Measurements from ENCODE around the gene RBM33.

RBM33 gene

DNA sequence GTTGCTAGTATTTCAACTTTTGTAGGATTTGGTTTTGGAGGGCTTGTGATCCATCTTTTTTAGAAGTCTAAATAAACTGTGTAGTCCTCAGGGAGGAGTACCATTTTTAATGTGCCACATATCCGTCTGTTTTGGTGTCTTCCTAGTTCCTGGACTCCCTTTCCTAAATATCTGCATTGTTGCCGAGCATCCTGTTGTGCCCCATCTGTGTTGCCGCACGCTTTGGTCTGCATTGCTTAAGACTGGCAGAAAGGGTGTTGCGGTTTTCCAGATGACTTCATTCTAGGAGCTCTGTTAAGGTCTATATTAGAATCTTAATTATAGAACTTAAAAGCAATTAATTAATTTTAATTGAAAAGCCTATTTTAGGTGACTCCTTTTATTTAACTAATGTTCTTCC is 49.4 kb downstream of the RBM33 start:
- no peak for DNase-seq

GRCh38 chr7:155694851-155695250 is 50.4 kb downstream of the RBM33 start:
- DNase-seq: no peak

- DNase-seq: no peak
Measured at GRCh38 chr7:155696747-155697146, 52.3 kb downstream of the RBM33 start.

DNA sequence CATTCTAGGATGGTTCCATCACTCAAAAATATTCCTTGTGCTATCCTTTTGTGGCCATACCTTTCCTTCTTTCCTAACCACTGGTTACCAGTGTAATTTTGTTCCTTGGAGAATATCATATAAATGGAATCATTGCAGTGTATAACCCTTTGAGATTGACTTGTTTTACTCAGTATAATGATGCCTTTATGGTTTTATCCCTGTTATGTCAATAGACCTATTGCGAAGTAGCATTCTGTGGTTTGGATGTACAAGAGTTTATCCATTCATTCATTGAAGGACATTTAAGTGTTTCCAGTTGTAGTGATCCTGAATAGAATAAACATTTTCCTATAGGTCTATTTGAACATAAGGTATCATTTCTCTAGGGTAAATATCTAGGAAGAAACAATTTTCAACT is 54.2 kb downstream of the RBM33 start:
- no peak for DNase-seq

- no peak for DNase-seq
Measured at GRCh38 chr7:155699180-155699579, 54.7 kb downstream of the RBM33 start.

DNA sequence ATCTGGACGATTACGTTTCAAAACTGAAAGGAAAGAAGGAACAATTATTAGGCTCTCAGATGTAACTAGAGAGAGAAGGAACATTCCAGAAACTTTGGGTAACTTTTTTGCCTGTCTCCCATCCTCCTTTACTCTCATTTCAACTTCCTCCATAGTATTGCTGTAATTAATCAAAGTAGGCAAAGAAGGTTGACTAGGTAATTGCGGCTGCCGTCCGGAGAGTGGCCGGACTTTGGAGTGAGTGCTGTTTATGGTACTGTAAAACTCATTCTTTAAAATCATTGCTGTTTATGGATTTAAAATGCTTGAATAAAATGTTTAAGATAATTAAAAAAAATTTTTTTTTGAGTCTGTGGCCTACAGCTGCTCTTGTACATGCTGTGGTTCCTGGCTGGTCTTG is 56.4 kb downstream of the RBM33 start:
- no peak for DNase-seq

GRCh38 chr7:155701972-155702544 is 57.6 kb downstream of the RBM33 start:
- DNase-seq: no peak

DNA sequence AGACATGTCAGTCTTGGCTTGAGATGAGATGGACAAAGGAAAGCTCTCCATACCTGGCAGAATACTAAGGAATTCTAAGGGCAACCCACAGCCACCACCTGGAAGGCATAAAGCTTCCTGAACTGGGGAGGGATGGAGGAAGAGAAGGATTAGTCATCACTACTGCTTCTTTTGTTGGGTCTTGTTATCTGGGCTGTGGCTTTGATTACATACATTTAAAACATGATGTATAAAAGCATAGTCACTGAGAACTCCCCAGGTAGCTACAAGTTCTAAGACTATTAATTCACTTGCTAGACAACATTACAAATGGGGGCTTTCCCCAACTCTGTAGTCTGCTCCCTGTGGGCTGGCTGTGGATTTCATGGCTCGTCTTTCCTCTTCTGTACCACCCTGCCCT is 58.2 kb downstream of the RBM33 start:
- DNase-seq: no peak

- no peak for DNase-seq
Measured at GRCh38 chr7:155705623-155706360, 61.3 kb downstream of the RBM33 start.

DNA sequence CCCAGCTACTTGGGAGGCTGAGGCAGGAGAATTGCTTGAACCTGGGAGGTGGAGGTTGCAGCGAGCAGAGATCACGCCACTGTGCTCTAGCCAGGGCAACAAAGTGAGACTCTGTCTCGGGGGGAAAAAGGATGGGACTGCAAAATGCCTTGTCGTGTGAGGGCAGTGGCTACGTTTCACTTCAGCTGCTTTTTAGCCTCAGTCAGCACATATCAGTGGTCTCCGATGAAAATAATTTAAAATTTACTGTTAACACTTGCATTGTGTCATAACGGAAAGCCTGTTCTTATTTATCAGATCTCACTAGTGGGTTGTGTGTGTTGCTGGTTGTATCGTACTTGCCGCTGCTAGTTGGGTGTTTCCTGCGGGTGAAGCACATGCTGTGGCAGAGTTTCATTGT is 61.9 kb downstream of the RBM33 start:
- DNase-seq: no peak

GRCh38 chr7:155709453-155709852 is 65.0 kb downstream of the RBM33 start:
- no peak for DNase-seq

GRCh38 chr7:155710031-155710430 is 65.6 kb downstream of the RBM33 start:
- no peak for DNase-seq

DNA sequence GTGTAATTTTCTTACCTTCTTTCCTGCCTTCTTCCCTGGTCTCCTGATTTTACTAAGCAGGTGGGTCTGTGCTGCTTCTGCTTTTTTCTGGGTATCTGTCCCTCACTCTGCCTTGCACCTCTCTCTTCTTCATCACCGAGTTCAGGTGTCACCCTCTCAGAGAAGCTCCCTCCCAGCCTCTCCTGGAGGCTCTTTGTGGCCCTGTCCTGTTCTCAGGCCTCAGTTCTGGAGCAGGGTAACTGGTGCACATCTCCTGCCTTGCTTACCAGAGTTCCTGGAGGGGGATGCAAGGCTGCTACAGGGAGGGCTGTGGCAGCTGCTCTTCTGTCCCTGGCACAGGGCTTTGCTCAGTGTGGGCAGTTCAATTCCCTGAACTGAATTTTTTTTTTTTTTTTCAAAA is 66.1 kb downstream of the RBM33 start:
- DNase-seq: no peak

DNA sequence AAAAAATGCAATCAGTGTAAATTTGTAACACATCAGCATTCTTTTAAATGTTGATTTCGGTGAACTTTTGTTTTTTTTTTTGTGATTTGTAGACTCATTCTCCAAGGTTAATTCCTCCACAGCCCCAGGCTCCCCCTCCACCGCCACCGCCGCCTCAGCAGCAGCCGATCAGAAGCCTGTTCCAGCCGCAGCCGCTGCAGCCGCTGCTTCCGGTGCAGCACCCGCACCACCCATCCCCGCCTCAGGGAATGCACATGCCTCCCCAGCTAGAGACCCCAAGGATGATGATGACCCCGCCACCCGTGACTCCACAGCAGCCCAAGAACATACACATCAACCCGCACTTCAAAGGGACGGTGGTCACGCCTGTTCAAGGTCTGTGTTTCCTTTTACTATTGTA is 66.6 kb downstream of the RBM33 start:
- no peak for DNase-seq

DNA sequence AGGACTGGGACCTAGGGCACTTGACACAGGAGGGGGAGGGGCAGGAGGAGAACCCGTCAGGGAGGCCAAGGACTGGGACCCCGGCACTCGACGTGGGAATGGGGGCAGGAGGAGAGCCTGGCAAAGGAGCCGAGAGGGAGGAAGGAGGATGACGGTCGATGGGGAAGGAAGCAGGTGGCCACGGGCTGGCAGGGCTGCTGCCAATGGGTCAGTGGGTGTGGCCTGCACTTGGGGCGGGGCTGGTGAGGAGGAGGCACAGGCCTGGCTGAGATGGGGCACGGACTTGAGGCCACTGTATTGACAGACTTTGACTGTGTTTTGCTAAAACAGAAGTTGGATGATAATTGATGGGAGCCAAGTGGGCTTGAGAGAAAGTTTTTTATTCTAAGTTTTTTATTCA is 68.9 kb downstream of the RBM33 start:
- no peak for DNase-seq

GRCh38 chr7:155714702-155715101 is 70.2 kb downstream of the RBM33 start:
- DNase-seq: no peak

GRCh38 chr7:155715111-155715805 is 70.8 kb downstream of the RBM33 start:
- DNase-seq: no peak

DNA sequence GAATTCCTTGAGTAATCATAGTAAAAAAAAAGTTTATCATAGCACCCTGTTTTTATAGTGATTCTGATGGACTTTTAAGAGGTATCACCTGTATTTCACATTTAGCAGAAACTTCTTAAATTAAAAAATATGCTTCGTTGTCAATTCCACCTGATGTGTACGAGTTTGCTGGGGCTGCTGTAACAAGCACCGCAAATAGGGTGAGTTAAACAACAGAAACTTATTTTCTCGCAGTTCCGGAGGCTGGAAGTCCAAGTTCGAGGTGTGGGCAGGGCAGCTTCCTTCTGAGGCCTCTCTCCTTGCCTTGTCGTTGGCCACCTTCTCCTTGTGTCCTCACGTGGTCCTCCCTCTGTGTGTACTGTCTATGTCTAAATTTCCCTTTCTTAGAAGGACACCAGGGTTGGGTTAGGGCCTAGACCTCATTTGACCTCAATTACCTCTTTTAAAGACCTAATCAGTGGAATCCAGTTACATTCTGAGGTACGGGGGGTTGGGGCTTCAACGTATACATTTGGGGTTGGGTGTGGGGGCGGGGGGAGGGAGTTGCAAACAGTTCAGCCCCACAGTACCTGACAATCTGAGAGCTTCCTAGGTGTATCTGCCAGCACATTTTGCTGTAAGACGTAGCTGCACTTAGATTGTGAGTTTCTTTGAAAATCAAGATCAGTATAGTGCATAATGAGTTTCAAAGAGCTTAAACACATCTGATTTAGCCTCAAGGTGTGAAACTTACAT is 72.7 kb downstream of the RBM33 start:
- no peak for DNase-seq

GRCh38 chr7:155721056-155721455 is 76.6 kb downstream of the RBM33 start:
- DNase-seq: no peak

DNA sequence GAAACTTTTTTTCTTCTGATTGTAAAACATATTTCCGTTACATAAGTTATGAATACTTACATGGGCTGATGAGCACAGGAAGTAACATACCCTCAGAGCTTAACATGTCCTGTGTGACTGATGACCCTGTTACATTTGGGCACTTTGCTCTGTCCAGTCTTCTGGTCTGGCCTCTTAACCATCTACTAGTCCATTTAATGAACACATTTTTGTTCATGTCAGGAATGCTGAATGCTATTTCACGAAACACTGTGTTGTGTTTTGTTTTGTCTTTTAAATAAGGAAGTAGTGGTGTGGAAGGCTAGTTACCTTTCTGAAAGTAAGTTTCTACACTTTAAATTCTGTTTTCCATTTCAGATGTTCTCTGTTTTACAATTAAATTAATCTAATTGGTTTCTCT is 77.7 kb downstream of the RBM33 start:
- DNase-seq: no peak

GRCh38 chr7:155722936-155723335 is 78.5 kb downstream of the RBM33 start:
- DNase-seq: no peak

- no peak for DNase-seq
Measured at GRCh38 chr7:155724327-155725005, 80.0 kb downstream of the RBM33 start.

DNA sequence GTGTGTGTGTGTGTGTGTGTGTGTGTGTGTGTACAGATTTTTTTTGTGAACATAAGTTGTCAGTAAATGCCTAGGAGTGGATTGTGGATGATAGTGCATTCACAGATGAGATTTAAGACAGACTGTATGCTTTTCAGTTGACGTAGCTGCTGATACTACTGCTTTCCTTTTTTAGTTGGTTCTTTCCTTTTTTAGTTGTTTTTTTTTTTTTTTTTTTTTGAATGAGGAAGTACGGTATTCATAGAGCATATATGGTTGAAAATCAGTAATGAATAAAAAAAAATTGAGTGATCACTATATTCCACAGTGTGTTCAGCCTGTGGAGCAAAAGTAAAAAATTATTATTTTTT is 80.5 kb downstream of the RBM33 start:
- no peak for DNase-seq

All from retina (tissue), 1 donor.